ENCODE measurements around the gene HDAC11.

- TF ChIP-seq CTCF (IDR thresholded peaks at IDR 0.05 in 8 of 11, conservative IDR thresholded peaks at IDR 0.05 in 3 of 11) (no peak), POLR2A (IDR thresholded peaks at IDR 0.05) (no peak)
Observed at GRCh38 chr3:13440204-13440817, 39.8 kb upstream of the HDAC11 start.
